Amygdala (tissue), 56 donors: Measurements from ENCODE around the gene CCDC148.
A peak's percentile ranks its signal among the peaks of the same experiment; 100 is the strongest.

Experiments
- DNase-seq, 56 donors: peaks; one replicate each; lab custom pipeline; 2025; lab: John Stamatoyannopoulos, UW

Gene CCDC148

DNA sequence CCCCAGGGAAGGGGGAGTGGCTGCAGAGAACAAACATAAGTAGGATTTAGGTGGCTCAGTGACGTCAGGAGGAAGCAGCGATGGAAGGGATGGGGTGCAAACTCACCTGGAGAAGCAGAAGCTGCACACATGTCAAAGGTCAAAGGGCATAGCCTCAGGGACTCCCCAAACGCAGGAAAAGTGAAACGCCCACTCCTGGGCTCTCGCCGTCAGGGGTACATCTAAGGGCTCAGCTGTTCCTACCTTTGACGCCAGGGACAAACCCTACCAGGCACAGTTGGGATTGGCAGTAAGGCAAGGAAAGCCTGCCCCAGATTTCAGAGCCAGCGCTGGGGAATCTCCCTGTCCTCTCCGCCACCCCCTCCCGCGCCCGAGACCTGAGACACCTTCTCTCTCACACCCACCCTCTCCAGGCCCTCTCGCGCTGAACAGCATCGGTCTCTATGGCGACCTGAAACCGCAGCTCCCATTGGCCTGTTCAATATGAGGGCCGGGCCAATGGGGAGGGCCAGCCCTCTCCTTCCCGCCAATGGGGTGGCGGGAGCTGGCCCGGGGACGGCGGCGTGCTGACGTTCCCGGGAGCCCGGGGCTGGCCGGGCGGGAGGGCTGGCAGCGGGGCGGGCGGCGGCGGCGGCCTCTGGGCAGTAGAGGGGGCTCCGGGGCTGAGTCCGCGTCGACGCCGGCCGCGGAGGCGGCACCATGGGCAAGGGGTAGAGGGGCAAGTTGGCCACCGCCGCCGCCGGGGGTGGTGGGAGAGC is at the start of gene CCDC148, which contains the start of gene PKP4:
CCDC148 (minus strand) TSS at position 445 of the 758 bp plus-strand sequence; CDS start at position 131, 314 bp downstream.
PKP4 (plus strand) TSS at position 644 of the 758 bp plus-strand sequence. CDS start 76,233 bp downstream, outside the sequence.
- peak; percentile 30 to 96 (median 87) for DNase-seq

DNA sequence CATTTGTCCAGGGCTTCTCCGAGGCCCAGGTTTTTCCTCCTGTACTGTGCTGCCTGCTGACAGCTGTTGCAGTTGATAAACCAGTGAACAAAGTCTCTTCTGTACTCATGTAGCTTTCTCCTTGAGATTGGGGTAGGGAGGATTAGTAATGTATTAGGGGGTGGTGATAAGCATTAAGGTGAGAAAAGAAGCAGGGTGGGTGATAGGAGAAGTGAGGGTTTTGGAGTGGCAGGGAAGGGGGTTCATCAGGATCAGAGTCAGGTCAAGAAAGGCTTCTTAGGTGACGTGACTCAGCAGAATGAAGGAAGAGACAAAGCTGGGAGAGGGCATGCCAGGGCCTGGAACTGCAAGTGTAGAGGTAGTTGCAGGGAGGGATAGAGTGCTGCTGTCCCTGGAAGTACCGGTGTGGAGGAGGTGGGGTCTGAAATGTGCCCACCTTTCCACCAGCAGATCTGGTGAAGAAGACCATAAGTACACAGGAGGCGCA is 48.9 kb upstream of the CCDC148 start:
- no peak for DNase-seq

DNA sequence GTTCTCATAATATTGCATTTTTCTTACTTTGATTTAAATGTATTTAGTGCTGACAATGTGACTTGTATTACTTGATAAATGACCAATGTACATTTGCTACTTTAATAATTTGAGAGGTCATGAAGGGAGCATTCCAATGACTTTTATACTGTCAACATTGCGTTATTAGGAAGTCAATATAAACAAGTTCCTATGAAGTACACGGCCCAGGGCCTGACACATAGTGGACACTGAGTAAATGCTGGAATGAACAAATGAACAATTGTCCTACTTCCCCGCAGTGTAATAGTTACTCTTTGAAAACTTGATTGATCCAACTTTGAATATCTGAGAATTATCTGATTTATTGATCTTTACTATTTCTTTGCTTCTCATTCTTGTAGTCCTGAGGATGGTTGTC is 47.5 kb upstream of the CCDC148 start:
- DNase-seq = no peak

DNA sequence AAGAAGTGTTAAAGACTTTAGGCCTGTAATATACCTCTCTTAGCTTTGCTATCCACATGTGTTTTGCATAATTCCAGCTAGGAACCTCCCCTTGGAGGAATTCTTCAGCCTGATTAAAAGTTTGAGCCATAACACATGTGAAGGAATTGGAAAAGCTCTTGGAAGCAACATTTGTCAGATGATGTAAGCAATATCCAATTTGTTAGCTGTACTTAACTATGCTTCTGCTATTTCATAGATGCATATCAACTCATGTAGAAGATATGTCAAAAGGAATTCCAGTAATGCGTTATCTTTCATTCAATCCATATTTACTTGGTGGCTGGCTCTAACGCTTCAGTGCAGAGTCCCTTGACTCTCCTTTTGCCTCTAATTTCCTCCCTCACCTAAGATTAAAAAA is 46.4 kb upstream of the CCDC148 start:
- no peak for DNase-seq

DNA sequence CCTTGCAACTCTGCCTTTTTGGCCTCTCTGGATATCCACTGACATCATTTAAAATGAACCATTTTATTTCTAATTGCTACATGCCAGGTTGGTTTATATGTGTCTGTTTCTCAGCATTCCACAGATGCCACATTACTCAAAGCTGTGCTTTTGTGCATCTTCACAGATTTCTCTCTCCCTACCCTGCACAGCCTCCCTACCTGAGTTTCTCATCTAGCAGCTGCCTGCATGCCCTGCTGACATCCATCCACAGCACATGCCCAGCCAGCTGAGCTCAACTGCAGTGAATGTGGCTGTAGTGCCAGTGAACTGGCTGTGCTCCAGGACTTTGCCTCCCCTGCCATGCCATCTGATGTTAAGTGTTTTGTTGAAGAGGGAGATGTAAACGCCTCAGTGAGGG is 44.7 kb upstream of the CCDC148 start:
- DNase-seq = peak in 42 of 56 donors; percentile 6 to 79 (median 40)

DNA sequence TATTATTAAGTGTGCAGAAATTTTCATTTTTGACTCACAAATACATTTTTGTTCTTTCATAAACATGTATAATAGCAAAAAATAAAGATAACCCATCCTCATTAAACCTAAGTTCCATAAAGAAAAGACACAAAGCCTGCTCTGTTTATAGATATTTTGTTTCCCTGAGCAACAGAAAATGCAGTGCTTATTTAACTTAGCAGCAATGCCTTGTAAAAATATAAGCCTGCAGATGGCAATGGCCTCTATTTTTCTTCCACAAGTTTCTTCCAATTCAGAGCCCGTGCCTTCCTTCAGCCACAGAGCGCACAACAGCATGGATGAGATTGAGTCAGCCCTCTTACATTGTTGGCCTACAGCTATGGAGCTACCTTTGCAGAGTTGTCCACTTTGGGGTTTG is 43.8 kb upstream of the CCDC148 start:
- DNase-seq = no peak

DNA sequence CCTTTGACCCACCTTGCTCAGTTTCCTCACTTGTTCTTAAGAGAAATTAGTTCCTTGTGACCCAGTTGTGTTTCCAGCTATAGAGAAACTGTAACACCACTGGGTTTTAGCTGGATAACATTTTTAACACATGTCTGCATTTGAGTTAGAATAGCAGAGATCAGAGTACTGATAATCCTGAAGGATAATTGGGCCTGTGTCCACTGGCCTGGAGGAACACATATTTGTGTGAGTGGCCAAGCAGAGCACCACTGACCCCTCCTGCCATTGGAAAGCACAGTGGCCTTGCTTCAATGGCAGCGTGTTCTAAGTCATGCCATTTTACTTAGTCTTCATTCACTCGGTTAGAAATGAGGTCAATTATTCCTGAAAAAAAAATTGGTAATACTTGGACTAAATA is 42.8 kb upstream of the CCDC148 start:
- no peak for DNase-seq

DNA sequence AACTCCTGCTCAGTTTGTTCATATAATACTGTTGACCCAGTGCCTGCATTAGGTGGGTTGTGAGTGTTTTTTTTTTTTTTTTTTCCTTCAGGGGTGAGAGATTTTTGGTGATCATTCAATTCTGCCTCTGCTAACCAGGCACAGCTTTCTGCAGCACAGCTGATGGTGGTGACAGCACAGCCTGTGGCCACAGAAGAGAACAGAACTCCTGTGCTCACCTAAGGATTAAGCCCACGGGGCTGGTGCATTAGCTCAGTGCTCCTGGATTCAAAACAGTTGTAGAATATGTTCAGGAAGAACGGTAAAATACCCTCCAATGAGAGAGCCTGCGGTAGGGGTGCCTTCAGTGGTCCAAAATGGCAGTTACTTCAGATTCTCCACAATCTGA is 42.2 kb upstream of the CCDC148 start:
- no peak for DNase-seq

DNA sequence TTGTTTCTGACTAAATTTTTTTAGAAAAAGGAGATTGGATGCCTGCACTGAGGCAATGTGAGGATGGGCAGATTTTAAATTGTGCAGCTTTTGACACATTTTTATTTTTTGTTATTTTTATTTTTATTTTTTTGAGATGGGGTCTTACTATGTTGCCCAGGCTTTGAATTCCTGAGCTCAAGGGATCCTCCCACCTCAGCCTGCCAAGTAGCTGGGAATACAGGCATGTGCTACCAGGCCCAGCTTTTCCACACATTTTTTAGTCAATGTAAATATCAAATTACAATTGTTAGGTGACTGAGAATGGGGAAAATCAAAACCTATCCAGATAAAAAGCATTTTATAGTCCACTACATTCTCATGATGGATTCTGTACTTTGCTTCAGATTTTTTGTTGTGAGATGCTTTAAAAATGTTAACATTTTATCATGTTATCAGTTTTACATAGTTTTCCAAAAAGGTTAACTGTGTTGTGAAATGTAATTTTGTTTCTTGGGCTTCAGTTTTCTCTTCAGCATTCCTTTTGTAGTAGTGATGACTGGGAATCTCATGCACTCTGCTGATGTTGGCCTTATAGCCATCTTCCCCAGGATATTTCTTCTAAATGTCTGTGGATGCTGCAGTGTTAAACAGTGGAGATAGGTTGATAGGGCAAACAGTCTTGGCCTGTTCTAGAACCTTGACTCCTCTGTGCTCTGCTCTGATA is 41.6 kb upstream of the CCDC148 start:
- no peak for DNase-seq

DNA sequence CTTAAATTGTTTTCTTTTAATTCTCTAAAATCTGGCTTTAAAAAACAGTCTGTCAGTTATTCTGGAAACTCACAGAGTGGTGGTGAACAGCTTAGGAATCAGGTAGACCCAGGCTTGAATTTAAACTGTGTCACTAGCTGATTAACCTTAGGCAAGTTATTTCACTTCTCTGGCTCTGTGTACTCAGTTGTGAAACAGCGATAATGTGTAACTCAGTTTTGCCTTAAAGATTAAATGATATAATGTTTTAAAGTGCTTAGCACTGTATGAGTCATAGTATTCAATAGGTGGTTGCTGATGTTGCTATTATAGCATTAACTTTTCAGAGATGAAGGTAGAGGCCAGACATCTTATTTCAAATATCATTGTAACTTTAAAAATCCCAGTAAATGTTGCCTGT is 40.9 kb upstream of the CCDC148 start:
- no peak for DNase-seq

DNA sequence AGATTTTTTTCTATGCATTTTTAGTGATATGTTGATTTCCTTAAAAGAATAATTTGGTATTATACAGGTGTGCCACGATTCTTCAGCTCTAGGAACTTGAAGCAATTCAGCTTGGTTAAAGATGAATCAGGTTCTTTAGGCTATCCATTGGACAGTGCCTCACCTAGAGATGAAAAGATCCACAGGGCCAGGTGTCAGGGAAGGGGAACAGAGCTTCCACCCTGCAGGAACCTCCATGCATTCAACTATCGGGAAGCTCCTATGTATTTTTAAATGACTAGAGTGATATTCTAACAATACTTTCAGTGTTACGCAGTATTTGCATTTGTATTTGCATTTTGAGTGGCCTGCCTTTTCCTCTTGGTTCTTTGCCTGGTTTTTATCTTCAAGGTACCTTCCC is 40.4 kb upstream of the CCDC148 start:
- DNase-seq = no peak

DNA sequence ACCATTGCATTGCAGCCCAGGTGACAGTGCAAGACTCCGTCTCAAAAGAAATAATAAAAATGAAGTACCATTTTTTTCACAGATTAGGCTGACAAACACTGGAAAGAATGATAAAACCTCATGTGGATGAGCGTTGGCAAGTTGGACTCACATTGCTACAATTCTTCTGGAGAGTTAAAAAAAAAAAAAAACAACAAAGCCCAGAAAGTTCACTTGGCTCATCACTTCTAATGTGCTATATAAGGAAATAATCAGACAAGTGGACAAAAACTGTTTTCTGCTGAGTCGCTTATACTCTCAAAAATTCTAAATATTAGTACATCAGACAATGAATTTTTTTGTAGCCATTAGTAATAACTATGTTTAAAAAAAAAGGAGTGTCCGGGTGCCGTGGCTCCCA is 38.6 kb upstream of the CCDC148 start:
- DNase-seq = no peak

DNA sequence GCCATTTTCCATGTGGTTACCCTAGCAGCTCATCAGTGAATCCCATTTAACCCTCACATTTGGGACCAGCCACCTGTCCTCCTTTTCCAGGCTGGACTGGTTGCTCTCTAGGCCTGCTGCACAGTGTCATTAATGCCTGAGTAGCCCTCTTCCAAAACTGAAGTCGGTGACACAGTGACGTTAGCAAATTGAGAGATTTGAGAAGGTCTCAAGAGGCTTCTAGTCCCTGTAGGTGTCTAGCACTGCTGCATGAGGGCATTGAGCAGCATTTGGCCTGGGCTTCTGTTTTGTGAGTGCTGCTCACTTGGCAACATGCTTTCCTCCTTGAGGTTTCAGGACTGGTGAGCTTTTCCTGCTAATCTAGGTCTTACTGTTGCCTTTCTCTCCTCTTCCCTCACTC is 36.9 kb upstream of the CCDC148 start:
- DNase-seq = no peak

DNA sequence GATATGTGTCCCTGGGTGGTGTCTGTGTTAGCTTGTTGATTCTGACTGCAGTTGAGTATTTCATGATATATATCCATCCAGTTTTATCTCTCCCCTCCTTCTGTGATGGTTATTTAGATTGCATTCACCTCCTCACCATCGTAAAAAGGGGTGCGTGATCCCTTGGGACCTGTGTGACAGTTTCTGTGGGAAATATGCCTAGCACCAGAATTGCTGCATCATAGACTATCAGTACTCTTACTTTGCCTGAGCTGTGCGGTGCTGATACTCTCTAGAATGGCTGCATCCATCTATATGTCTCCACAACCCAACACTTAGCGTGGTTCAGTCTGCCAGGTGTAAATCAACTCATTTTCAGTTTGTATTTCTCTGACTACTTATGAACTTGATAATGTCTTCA is 34.5 kb upstream of the CCDC148 start:
- DNase-seq = no peak

DNA sequence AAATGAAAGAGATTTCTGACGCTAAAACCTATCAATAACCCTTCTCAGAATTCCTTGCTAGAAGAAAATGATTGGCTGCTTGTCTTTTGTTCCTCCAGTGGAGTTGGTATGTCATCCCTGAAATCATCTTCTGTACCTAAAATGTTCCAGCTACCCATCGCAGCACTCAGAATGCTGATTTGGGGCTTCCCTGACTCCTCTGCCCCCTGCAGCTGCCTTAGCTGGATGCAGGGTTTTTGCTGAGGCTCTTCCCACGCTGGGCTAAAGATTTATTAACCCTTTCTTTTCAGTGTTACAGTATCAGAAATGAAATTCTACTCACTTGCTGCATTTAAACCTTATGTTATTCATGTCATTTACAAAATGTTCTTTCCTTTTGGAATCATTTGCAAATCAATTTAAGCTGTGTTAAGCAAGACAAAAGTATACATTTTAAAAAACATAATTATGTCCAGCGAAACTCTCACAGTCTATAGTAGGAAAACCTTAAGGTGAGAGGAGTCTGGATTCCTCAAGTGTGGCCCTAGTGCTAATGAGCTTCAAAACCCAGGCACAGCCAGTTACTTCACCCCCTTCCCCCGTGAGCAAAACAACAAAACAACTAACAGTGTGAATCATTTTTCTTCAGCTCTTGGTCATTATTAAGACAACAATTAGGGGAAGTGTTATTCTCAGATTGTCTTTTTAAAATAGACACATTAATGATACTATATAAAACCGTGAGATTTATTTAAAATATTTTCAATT is 33.0 kb upstream of the CCDC148 start:
- DNase-seq = no peak

DNA sequence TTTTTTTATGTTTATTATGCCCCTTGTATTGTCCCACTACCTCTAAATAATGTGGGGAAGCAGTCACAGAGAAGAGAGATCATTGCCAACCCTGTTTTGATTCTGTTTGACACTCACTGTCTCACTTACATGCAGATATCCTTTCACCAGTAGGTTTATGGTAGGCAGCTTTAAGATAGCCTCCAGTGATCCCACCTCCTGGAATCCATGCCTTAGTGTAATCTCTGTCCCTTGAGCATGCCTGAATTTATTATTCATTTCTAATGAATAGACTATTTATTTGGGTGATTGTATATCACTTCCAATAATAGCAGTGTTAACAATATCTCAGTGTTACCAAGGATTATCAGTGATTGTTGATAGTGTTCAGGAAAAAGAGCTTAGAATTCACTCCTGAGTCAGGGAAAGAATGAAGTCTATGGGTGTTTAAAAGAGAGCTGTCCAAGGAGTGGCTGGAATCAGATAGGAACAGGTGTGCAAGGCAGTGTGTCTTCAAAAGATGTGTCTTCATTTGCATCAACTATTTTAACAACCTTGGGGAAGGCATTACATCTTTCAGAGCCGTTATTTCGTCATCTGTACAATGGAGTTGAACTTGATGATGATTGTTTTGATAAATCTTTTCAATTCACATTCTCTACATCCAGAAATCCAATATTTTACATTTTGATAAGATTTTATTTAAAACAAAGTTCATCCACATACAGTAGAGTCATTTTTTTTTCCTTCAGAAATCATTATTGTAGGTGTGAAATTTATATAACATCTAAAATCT is 32.1 kb upstream of the CCDC148 start:
- DNase-seq = no peak

DNA sequence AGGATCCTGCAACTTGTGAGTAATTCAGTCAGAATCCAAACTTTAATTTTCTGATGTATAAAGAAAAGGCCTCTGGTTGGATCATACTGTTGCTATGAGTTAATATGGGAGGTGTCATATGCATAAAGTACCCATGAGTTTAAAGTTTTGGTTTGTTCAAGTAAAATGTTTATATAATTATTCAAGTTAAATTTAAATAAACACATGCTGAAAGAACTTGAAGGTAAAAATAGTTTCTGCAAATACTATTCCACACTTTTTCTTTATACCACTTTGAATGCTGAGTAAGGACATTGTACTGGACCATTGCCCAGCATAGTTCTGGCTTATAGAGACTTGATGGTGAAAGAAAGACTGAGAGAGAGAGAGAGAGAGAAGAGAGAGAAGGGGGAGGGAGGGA is 30.9 kb upstream of the CCDC148 start:
- no peak for DNase-seq

DNA sequence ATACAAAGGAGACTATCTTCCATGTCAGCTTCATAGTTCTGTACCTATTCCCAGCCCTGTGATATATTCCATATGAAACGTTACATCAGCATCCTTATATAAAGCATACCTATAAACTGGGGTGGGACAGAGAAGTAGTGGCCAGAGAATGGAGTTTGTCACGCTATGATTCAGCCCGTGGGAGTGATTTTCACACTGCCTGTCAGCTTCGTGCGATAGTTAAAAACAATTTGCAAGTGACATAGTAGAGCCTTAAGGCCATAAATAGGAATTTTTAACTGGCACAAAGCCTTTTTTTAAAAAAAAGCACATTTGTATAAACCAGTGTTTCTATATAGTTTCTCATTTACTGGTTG is 30.4 kb upstream of the CCDC148 start:
- peak in 2 of 56 donors; percentile 26 to 45 for DNase-seq

DNA sequence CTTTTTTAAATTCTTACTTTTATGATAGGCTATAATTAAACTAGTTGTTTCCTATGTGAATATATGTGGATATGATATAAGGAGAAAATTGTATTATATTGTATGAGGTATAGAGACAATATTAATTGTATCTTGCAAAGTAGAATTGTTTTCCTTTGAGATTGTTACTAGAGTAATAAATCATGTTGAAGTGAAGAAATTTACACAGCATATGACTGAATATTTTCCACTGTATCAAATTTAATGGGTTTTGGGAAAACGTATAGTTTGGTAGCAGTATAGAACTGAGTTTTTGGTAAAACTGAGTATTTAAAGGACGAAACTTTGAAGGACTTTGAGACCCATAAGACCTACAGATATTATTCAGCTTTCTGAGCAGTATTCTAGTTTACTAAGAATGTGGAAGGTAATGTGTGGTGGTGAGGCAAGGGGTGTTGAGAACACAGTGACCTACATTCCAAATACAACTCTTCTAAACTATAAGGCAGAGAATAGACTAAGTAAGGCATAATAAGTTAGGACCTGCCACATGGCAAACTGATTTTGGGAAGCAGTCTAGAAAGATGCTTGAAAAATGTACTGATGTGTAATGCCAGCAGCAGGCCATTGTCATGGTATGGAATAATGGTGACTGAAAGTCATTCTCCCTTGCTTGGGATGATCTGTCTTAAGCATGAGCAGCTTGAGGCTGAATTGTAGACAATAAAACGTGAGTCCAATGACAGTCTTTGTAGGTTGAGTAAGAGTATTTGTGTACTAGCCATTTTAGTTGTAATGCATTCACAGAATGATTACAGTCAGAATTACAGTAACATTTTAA is 29.8 kb upstream of the CCDC148 start:
- DNase-seq = no peak
